Colonic mucosa (tissue), 4 donors: ENCODE measurements around the gene ATP10A. TPM values are rescaled to one million over a fixed set of nuclear protein-coding genes. Genes with fewer than 3 reads are reported as not detected.

Experiments
- DNase-seq: peaks from one replicate; pipeline ENCODE4 v3.0.0-alpha.2; 2020
- H3K27ac ChIP-seq: fragments of 200-600 bp; one replicate; pipeline ENCODE4 v1.8.0; 2021
- H3K27me3 ChIP-seq: fragments of 200-600 bp; one replicate; pipeline ENCODE4 v1.8.0; 2021
- H3K36me3 ChIP-seq: fragments of 200-600 bp; one replicate; pipeline ENCODE4 v1.8.0; 2021
- H3K4me1 ChIP-seq: fragments of 200-600 bp; one replicate; pipeline ENCODE4 v1.8.0; 2021; ENCODE audit warnings: mild to moderate bottlenecking
- H3K4me3 ChIP-seq: fragments of 200-600 bp; one replicate; pipeline ENCODE4 v1.8.0; 2021
- H3K9ac ChIP-seq, 2 donors: one replicate each; pipeline ENCODE4 v1.7.0; 2013; ENCODE audit warnings: control low read depth in 2 of 2, low read depth in 2 of 2, low read length in 2 of 2
- H3K9me3 ChIP-seq: fragments of 200-600 bp; one replicate; pipeline ENCODE4 v1.8.0; 2021
- intact Hi-C: fragments of 100-400 bp; cut with DNase I; formaldehyde crosslinking; loops from one replicate; pipeline ENCODE4 v1.14.1; 2022
- total RNA-seq, 2 donors: library from RNA; stranded (reverse); fragmentation: NEBNext Ultra II Directional in 1 of 2; extraction: Animal tissue kit (Norgen Biotek cat#: 25700) in 1 of 2; gene quantifications; one replicate each; pipeline ENCODE4 v1.2.1, GENCODE V29; 2021
- TF ChIP-seq, protein P1 (sequence below): fragments of 200-600 bp; IDR thresholded peaks from one replicate; pipeline ENCODE4 v1.8.0; 2022; ENCODE audit warnings: antibody characterized with exemption, mild to moderate bottlenecking
- donor health status: healthy.
- donor health status: DM: no; HTN: no; CAD: no.
- donor health status: DM: no; HTN: no; CAD: no.

ATP10A gene
- total RNA-seq, 2 donors from 2014 or later = 0.89 to 1.0 TPM

DNA sequence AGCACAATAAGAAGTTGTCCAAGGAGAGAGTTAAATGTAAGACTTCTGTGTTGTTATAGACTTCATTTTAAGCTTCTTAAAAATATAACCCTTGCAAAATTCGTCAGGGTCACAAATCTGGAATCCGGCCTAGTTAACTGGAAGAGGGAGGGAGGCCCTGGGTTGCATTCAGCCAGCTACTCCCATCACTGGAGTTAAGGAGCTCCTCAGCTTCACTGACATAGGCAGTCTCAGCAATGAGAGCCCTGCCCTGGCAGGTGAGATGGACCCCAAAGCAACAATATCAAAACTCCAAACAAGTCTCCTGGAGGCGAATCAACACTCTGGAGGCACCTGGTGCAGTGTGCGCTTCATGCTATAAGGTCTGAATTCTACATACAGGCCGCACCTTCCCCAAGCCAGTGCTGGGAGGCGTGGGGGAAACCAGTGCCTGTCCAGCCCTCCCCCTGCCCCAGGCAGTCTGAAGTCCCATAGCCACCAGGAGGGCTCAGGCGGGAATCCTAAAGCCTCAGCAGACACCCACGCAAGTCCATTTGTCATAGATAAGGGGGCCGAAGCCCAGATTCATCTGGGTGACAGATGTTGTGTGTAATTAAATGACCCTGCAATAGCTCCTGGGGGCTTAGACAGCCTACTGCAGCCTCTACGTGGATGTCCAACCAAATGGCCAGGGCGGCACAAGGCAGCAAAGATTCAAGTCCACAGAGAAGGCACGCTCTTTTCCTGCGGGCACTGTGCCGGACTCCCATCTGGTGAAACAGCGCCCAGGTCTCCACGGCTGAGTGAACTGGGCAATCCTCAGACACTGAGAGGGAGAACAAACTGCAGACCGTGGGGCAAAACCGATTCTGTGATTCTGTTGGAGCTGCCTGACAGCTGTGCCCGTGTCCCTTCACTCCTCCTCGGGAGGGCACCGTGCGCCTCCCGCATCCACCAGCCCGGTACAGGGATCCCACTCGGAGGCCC lies 64.9 kb downstream of the ATP10A start:
- Histone ChIP-seq H3K4me1 (no peaks in the 10 kb centered on the region), H3K27me3 (no peaks in the 10 kb centered on the region), H3K9ac (no peak overlapping the region), H3K9me3 (no peaks in the 10 kb centered on the region), H3K27ac (no peak overlapping the region), H3K4me3 (no peak overlapping the region), H3K36me3 (no peaks in the 10 kb centered on the region)
- intact Hi-C loops = no loop called here
- TF ChIP-seq, protein P1, sequence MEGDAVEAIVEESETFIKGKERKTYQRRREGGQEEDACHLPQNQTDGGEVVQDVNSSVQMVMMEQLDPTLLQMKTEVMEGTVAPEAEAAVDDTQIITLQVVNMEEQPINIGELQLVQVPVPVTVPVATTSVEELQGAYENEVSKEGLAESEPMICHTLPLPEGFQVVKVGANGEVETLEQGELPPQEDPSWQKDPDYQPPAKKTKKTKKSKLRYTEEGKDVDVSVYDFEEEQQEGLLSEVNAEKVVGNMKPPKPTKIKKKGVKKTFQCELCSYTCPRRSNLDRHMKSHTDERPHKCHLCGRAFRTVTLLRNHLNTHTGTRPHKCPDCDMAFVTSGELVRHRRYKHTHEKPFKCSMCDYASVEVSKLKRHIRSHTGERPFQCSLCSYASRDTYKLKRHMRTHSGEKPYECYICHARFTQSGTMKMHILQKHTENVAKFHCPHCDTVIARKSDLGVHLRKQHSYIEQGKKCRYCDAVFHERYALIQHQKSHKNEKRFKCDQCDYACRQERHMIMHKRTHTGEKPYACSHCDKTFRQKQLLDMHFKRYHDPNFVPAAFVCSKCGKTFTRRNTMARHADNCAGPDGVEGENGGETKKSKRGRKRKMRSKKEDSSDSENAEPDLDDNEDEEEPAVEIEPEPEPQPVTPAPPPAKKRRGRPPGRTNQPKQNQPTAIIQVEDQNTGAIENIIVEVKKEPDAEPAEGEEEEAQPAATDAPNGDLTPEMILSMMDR = no peak
- no peak for DNase-seq

DNA sequence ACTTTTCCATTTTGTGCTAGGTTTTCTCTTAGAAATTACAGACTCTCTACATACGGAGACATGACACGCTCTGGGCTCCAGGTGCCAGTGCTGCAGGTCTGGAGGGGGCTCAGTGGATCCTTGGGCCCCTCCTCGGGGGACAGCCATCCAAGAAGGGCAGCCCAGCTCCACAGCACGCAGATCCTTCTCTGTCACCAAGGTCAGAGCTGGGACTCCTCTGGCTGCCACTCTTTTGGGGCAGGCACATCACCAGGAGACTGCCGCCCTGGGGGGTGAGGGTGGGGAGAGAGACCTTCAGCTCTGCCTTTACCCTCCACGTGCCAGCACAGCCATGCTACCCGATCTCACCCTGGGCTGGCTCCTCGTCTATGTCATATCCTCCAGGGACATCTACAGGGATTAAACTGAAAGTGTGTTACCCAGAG lies 65.6 kb downstream of the ATP10A start:
- DNase-seq = no peak
- H3K27me3 ChIP-seq = no peaks in the 10 kb centered on the region
- TF ChIP-seq, protein P1 = no peak
- H3K4me1 ChIP-seq = no peaks in the 10 kb centered on the region
- no peak overlapping the region for H3K9ac ChIP-seq
- no peaks in the 10 kb centered on the region for H3K36me3 ChIP-seq
- intact Hi-C loops = no loop called here
- no peak overlapping the region for H3K4me3 ChIP-seq
- no peak overlapping the region for H3K27ac ChIP-seq
- H3K9me3 ChIP-seq = no peaks in the 10 kb centered on the region

DNA sequence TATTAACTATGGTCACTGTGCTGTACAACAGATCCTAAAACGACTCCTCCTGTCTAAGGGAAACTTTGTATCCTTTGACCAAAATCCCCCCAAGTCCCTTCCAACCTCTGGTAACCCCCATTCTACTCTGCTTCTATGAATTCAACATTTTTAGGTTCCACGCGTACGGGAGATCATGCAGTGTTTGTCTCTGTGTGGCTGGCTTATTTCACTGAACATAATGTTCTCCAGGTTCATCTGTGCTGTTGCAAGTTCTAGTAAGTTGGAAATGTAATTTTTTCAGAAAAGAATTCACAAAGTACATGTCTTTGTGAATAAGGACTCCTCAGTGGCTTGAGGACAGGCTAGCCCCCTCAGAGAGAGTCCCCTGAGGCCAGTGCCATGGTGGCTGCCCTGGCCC lies 66.1 kb downstream of the ATP10A start:
- no peaks in the 10 kb centered on the region for H3K4me1 ChIP-seq
- H3K4me3 ChIP-seq = no peak overlapping the region
- intact Hi-C loops = no loop called here
- H3K9ac ChIP-seq = no peak overlapping the region
- no peaks in the 10 kb centered on the region for H3K36me3 ChIP-seq
- DNase-seq = no peak
- no peak overlapping the region for H3K27ac ChIP-seq
- H3K27me3 ChIP-seq = no peaks in the 10 kb centered on the region
- TF ChIP-seq, protein P1 = no peak
- H3K9me3 ChIP-seq = no peaks in the 10 kb centered on the region

DNA sequence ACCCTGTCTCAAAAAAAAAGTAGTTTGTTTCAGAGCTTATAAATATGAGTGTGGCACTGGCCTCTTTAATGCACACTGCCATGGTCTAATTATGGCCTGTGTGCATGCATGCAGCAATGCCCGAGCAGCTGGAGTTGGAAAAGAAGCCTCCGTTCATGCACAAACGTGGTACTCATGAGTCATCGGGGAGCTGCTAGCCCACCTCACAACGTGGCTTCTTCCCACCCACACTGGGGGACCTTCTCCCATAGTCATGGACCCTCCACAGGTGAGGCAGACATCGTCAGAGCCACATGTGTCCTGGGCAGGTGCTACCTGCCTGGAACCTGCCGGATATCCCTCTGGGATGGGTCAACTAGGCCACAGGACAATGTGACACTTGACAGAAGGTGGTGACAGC lies 66.7 kb downstream of the ATP10A start:
- H3K36me3 ChIP-seq = no peaks in the 10 kb centered on the region
- no peak overlapping the region for H3K4me3 ChIP-seq
- H3K27me3 ChIP-seq = no peaks in the 10 kb centered on the region
- no peaks in the 10 kb centered on the region for H3K4me1 ChIP-seq
- peak; percentile 10 for DNase-seq
- H3K9ac ChIP-seq = no peak overlapping the region
- no peaks in the 10 kb centered on the region for H3K9me3 ChIP-seq
- TF ChIP-seq, protein P1 = no peak
- intact Hi-C loops = no loop called here
- H3K27ac ChIP-seq = no peak overlapping the region

DNA sequence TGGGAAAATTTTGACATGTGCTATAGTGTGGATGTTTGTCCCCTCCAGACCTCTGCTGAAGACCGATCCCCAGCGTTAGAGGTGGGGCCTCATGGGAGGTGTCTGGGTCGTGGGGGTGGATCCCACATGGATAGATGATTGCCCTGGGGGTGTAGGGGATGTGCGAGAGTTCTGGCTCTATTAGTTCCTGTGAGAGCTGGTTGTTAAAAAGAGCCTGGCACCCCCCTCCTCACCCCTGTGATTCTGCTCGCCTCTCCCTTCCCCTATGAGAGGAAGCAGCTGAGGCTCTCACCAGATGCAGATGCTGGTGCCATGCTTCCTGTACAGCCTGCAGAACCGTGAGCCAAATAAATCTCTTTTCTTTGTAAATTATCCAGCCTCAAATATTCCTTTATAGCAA lies 67.4 kb downstream of the ATP10A start:
- H3K9ac ChIP-seq = no peak overlapping the region
- no peak overlapping the region for H3K27ac ChIP-seq
- TF ChIP-seq, protein P1 = no peak
- no peaks in the 10 kb centered on the region for H3K36me3 ChIP-seq
- peak; percentile 13 for DNase-seq
- H3K4me3 ChIP-seq = no peak overlapping the region
- H3K4me1 ChIP-seq = no peaks in the 10 kb centered on the region
- H3K9me3 ChIP-seq = no peaks in the 10 kb centered on the region
- intact Hi-C loops = no loop called here
- no peaks in the 10 kb centered on the region for H3K27me3 ChIP-seq
